Cardiac muscle cell (in vitro differentiated cells and primary cell): ENCODE measurements around the gene NCMAP. TPM values are rescaled to one million over a fixed set of nuclear protein-coding genes. Genes with fewer than 3 reads are reported as not detected.

Experiments
- DNase-seq, 2 donors: peaks; one replicate each; pipeline versions ENCODE4 v3.0.0 to v3.0.0-alpha.2; 2010 to 2017; ENCODE audit warnings: low read depth in 1 of 2, low spot score in 1 of 2
- H3K27ac ChIP-seq: fragments of 200-600 bp; sonication (generic); 2 replicates; pipeline ENCODE4 v1.5.1; 2016
- H3K27me3 ChIP-seq: fragments of 200-600 bp; sonication (generic); 2 replicates; pipeline ENCODE4 v1.6.0; 2016; ENCODE audit warnings: control low read depth
- H3K36me3 ChIP-seq: fragments of 200-600 bp; sonication (generic); 2 replicates; pipeline ENCODE4 v1.5.1; 2016; ENCODE audit warnings: control low read depth
- H3K4me1 ChIP-seq: fragments of 200-600 bp; sonication (generic); 2 replicates; pipeline ENCODE4 v1.8.1; 2017; ENCODE audit warnings: low read depth, mild to moderate bottlenecking, mixed run types
- H3K4me3 ChIP-seq: fragments of 200-600 bp; sonication (generic); 2 replicates; pipeline ENCODE4 v1.5.1; 2016; ENCODE audit warnings: mild to moderate bottlenecking
- H3K9me3 ChIP-seq: fragments of 200-600 bp; sonication (generic); 2 replicates; pipeline ENCODE4 v1.5.1; 2017; ENCODE audit warnings: low read depth, mild to moderate bottlenecking, control low read depth
- CTCF ChIP-seq: IDR thresholded peaks from 2 replicates; pipeline ENCODE4 v1.5.1; 2012; ENCODE audit warnings: low read depth, mild to moderate bottlenecking, low read length
- polyA plus RNA-seq: library from polyadenylated mRNA; unstranded; fragments of >200 nt; fragmentation: Nextera tagmentation; extraction: Ambion mirVana; gene quantifications from 2 replicates; pipeline ENCODE4 v1.2.1, GENCODE V29; 2016
- total RNA-seq: library from RNA; depleted of rRNA; stranded (reverse); fragments of >200 nt; gene quantifications from 2 replicates; pipeline ENCODE4 v1.2.3, GENCODE V29; 2016

NCMAP gene
- total and polyA plus RNA-seq, 2 experiments from 2014 or later = not detected

GRCh38 chr1:24540051-24540905 lies 15.6 kb upstream of the NCMAP start:
- H3K4me3 ChIP-seq = no peak overlapping the region
- H3K27me3 ChIP-seq = no peaks in the 10 kb centered on the region
- TF ChIP-seq CTCF = no peak
- peaks cover 4% of the 10 kb centered on the region for H3K36me3 ChIP-seq
- no peaks in the 10 kb centered on the region for H3K9me3 ChIP-seq
- peaks cover 10% of the 10 kb centered on the region for H3K4me1 ChIP-seq
- no peak overlapping the region for H3K27ac ChIP-seq
- no peak for DNase-seq

GRCh38 chr1:24540906-24541710 lies 14.8 kb upstream of the NCMAP start:
- Histone ChIP-seq H3K4me1 (peaks cover 12% of the 10 kb centered on the region), H3K4me3 (no peak overlapping the region), H3K9me3 (no peaks in the 10 kb centered on the region), H3K27ac (no peak overlapping the region), H3K27me3 (no peaks in the 10 kb centered on the region), H3K36me3 (no peaks in the 10 kb centered on the region)
- DNase-seq = peak in 1 of 2 donors; percentile 65
- TF ChIP-seq CTCF = no peak

- TF ChIP-seq CTCF = peak; percentile 56
- H3K4me3 ChIP-seq = no peak overlapping the region
- no peak overlapping the region for H3K27ac ChIP-seq
- H3K36me3 ChIP-seq = no peaks in the 10 kb centered on the region
- no peaks in the 10 kb centered on the region for H3K27me3 ChIP-seq
- no peaks in the 10 kb centered on the region for H3K9me3 ChIP-seq
- no peak for DNase-seq
- H3K4me1 ChIP-seq = peaks cover 5% of the 10 kb centered on the region
Measured at GRCh38 chr1:24541711-24542346, 14.1 kb upstream of the NCMAP start.

GRCh38 chr1:24544239-24544638 lies 11.6 kb upstream of the NCMAP start:
- DNase-seq = no peak
- no peaks in the 10 kb centered on the region for H3K9me3 ChIP-seq
- no peaks in the 10 kb centered on the region for H3K27me3 ChIP-seq
- no peaks in the 10 kb centered on the region for H3K36me3 ChIP-seq
- no peak overlapping the region for H3K27ac ChIP-seq
- no peak overlapping the region for H3K4me3 ChIP-seq
- peaks cover 5% of the 10 kb centered on the region for H3K4me1 ChIP-seq
- no peak for TF ChIP-seq CTCF

GRCh38 chr1:24545662-24546061 lies 10.2 kb upstream of the NCMAP start:
- DNase-seq = no peak

More at GRCh38 chr1:24545662-24546061, 10.2 kb upstream of the NCMAP start:
- TF ChIP-seq CTCF = no peak
- Histone ChIP-seq H3K9me3 (no peaks in the 10 kb centered on the region), H3K27ac (no peak overlapping the region), H3K27me3 (no peaks in the 10 kb centered on the region), H3K4me3 (no peak overlapping the region), H3K36me3 (no peaks in the 10 kb centered on the region), H3K4me1 (peaks cover 5% of the 10 kb centered on the region)
